SK-N-SH (cell line): ENCODE results near the gene TAP1. TPM values are rescaled to one million over a fixed set of nuclear protein-coding genes. Genes with fewer than 3 reads are reported as not detected.

Source experiments
- CTCF ChIA-PET: fragments of 300-600, 350-600 bp; formaldehyde crosslinking; extraction: SDS; loops from one replicate; lab custom pipeline; 2021; lab: Yijun Ruan, JAX
- POLR2A ChIA-PET: fragments of 350-600 bp; sonication (Branson Sonifier 250); formaldehyde crosslinking; extraction: SDS; loops from one replicate; lab custom pipeline; 2020; ENCODE audit warnings: antibody characterized with exemption, inconsistent platforms; lab: Yijun Ruan, JAX
- DNase-seq: peaks from one replicate; pipeline ENCODE4 v3.0.0; 2012
- H2AFZ ChIP-seq: fragments of 200-600 bp; sonication (generic); 2 replicates; pipeline ENCODE4 v1.8.1; 2016; ENCODE audit warnings: antibody characterized with exemption, mild to moderate bottlenecking, low read depth
- H3F3A ChIP-seq: fragments of 200-600 bp; sonication (generic); replicated peaks from 2 replicates; pipeline ENCODE3; 2016; ENCODE audit warnings: antibody characterized with exemption, mild to moderate bottlenecking; ENCODE audit not compliant: insufficient read depth
- H3K27ac ChIP-seq, 2 experiments: fragments of 200-500 bp in 1 of 2; fragments of 200-600 bp in 1 of 2; sonication (Bioruptor generic) in 1 of 2; sonication (generic), shearing (Covaris generic) in 1 of 2; 2 replicates each; pipeline versions ENCODE4 v1.5.1 to v1.6.1; 2014 to 2016; ENCODE audit warnings: low read depth in 2 of 2, inconsistent platforms in 1 of 2, low read length in 1 of 2, mild to moderate bottlenecking in 1 of 2, mixed read lengths in 1 of 2
- H3K27me3 ChIP-seq: fragments of 200-600 bp; sonication (generic), shearing (Covaris generic); 2 replicates; pipeline ENCODE4 v1.6.1; 2016; ENCODE audit warnings: mixed run types; ENCODE audit not compliant: insufficient read depth
- H3K36me3 ChIP-seq, 2 experiments: fragments of 200-500 bp in 1 of 2; fragments of 200-600 bp in 1 of 2; sonication (Bioruptor generic) in 1 of 2; sonication (generic) in 1 of 2; replicated peaks in 1 of 2; 2 replicates each; pipeline versions ENCODE3 to v1.5.1; 2014 to 2016; ENCODE audit warnings: low read length in 1 of 2, mild to moderate bottlenecking in 1 of 2; ENCODE audit not compliant: insufficient read depth in 2 of 2, control insufficient read depth in 1 of 2
- H3K4me1 ChIP-seq, 2 experiments: fragments of 200-500 bp in 1 of 2; fragments of 200-600 bp in 1 of 2; sonication (Bioruptor generic) in 1 of 2; sonication (generic), shearing (Covaris generic) in 1 of 2; 2 replicates each; pipeline versions ENCODE4 v1.5.1 to v1.6.1; 2014 to 2016; ENCODE audit warnings: low read depth in 1 of 2, low read length in 1 of 2, mixed run types in 1 of 2; ENCODE audit not compliant: insufficient read depth in 2 of 2, control insufficient read depth in 1 of 2
- H3K4me2 ChIP-seq: fragments of 200-600 bp; sonication (generic), shearing (Covaris generic); 2 replicates; pipeline ENCODE4 v1.6.1; 2017; ENCODE audit warnings: mixed run types
- H3K4me3 ChIP-seq, 2 experiments: fragments of 200-500 bp in 1 of 2; fragments of 200-600 bp in 1 of 2; sonication (Bioruptor generic) in 1 of 2; sonication (generic), shearing (Covaris generic) in 1 of 2; 2 replicates each; pipeline versions ENCODE4 v1.5.1 to v1.8.1; 2014 to 2016; ENCODE audit warnings: low read depth in 2 of 2, inconsistent platforms in 1 of 2, low read length in 1 of 2, mild to moderate bottlenecking in 1 of 2, mixed read lengths in 1 of 2, moderate library complexity in 1 of 2
- H3K79me2 ChIP-seq: fragments of 200-600 bp; sonication (generic); 2 replicates; pipeline ENCODE4 v1.8.1; 2017; ENCODE audit warnings: mild to moderate bottlenecking; ENCODE audit not compliant: insufficient read depth
- H3K9ac ChIP-seq: fragments of 200-600 bp; sonication (generic); 2 replicates; pipeline ENCODE4 v1.6.1; 2017; ENCODE audit warnings: mixed run types
- H3K9me2 ChIP-seq: fragments of 200-600 bp; sonication (generic); 2 replicates; pipeline ENCODE4 v1.6.1; 2017; ENCODE audit warnings: mixed run types
- H3K9me3 ChIP-seq: fragments of 200-600 bp; sonication (generic); 2 replicates; pipeline ENCODE4 v1.6.1; 2017; ENCODE audit warnings: mixed run types, mild to moderate bottlenecking, moderate library complexity
- H4K20me1 ChIP-seq: fragments of 200-600 bp; sonication (generic); 2 replicates; pipeline ENCODE4 v1.6.1; 2017; ENCODE audit warnings: mild to moderate bottlenecking, mixed run types; ENCODE audit not compliant: insufficient read depth
- CHD2 ChIP-seq: fragments of 150-350 bp; IDR thresholded peaks from 2 replicates; pipeline ENCODE4 v1.6.1; 2018; ENCODE audit warnings: low read length; ENCODE audit not compliant: partially characterized antibody
- ELF1 ChIP-seq: IDR thresholded peaks from 2 replicates; pipeline ENCODE4 v1.4.0; 2012
- EP300 ChIP-seq, 2 experiments: IDR thresholded peaks; 2 replicates each; pipeline versions ENCODE4 v1.4.0 to v1.6.1; 2012; ENCODE audit warnings: borderline replicate concordance in 1 of 2, low read depth in 1 of 2, low read length in 1 of 2
- FOSL2 ChIP-seq: IDR thresholded peaks from 2 replicates; pipeline ENCODE4 v1.4.0; 2012; ENCODE audit warnings: low read depth, mild to moderate bottlenecking, moderate library complexity, borderline replicate concordance
- FOXJ3 ChIP-seq: sonication (generic); formaldehyde crosslinking; IDR thresholded peaks from 2 replicates; pipeline ENCODE4 v1.5.1; 2020; ENCODE audit warnings: mild to moderate bottlenecking, missing genetic modification reagents
- FOXM1 ChIP-seq: IDR thresholded peaks from 2 replicates; pipeline ENCODE4 v1.4.0; 2012; ENCODE audit warnings: low read depth, mild to moderate bottlenecking
- GATA2 ChIP-seq: sonication (generic); formaldehyde crosslinking; IDR thresholded peaks from 2 replicates; pipeline ENCODE4 v1.5.0; 2020; ENCODE audit warnings: mild to moderate bottlenecking, missing genetic modification reagents
- JUND ChIP-seq: IDR thresholded peaks from 2 replicates; pipeline ENCODE4 v1.4.0; 2012
- MEF2A ChIP-seq: IDR thresholded peaks from 2 replicates; pipeline ENCODE4 v1.4.0; 2012; ENCODE audit warnings: low read depth, borderline replicate concordance
- MXI1 ChIP-seq: IDR thresholded peaks from 2 replicates; pipeline ENCODE4 v1.6.1; 2012; ENCODE audit warnings: mild to moderate bottlenecking, low read depth, low read length, improper control_type of control experiment
- NRF1 ChIP-seq: IDR thresholded peaks from 2 replicates; pipeline ENCODE4 v1.6.1; 2012; ENCODE audit warnings: low read depth, mild to moderate bottlenecking, low read length
- PBX3 ChIP-seq: IDR thresholded peaks from 2 replicates; pipeline ENCODE4; 2012
- RAD21 ChIP-seq: IDR thresholded peaks from 2 replicates; pipeline ENCODE4 v1.6.1; 2012; ENCODE audit warnings: mild to moderate bottlenecking, low read length
- RCOR1 ChIP-seq: fragments of 150-350 bp; IDR thresholded peaks from 2 replicates; pipeline ENCODE4 v1.6.1; 2017; ENCODE audit warnings: antibody characterized with exemption, low read length
- REST ChIP-seq: IDR thresholded peaks from 2 replicates; pipeline ENCODE4 v1.6.1; 2012; ENCODE audit warnings: mild to moderate bottlenecking, low read depth, low read length, moderate library complexity
- RFX5 ChIP-seq: IDR thresholded peaks from 2 replicates; pipeline ENCODE4 v1.6.1; 2012; ENCODE audit warnings: mild to moderate bottlenecking, improper control_type of control experiment, low read length
- RXRA ChIP-seq: IDR thresholded peaks from 2 replicates; pipeline ENCODE4 v1.4.0; 2012; ENCODE audit warnings: low read depth, mild to moderate bottlenecking, borderline replicate concordance
- SIN3A ChIP-seq: IDR thresholded peaks from 2 replicates; pipeline ENCODE4 v1.6.1; 2012; ENCODE audit warnings: low read depth, mild to moderate bottlenecking, low read length, moderate library complexity, borderline replicate concordance
- SMC3 ChIP-seq: IDR thresholded peaks from 2 replicates; pipeline ENCODE4 v1.6.1; 2012; ENCODE audit warnings: low read depth, low read length, improper control_type of control experiment
- TAF1 ChIP-seq: IDR thresholded peaks from 2 replicates; pipeline ENCODE4 v1.6.1; 2012; ENCODE audit warnings: low read depth, mild to moderate bottlenecking, low read length, moderate library complexity, borderline replicate concordance
- TCF12 ChIP-seq: IDR thresholded peaks from 2 replicates; pipeline ENCODE4 v1.4.0; 2012
- TEAD4 ChIP-seq: IDR thresholded peaks from 2 replicates; pipeline ENCODE4 v1.4.0; 2012; ENCODE audit warnings: mild to moderate bottlenecking, borderline replicate concordance; ENCODE audit not compliant: insufficient read depth
- YY1 ChIP-seq: IDR thresholded peaks from 2 replicates; pipeline ENCODE4 v1.4.0; 2012; ENCODE audit warnings: low read depth, mild to moderate bottlenecking
- WGBS: methylation state at CpG from one replicate; pipeline ENCODE4 v1.1.6; 2017; ENCODE audit warnings: low lambda C conversion rate; 5-methylcytosine and 5-hydroxymethylcytosine counted together
- polyA plus RNA-seq, 3 experiments: library from polyadenylated mRNA; depleted of rRNA; stranded (reverse); fragments of >200 nt; gene quantifications; 2 replicates each; pipeline ENCODE4 v1.2.3, GENCODE V29; 2012
- TF ChIP-seq, protein P1 (sequence below): IDR thresholded peaks from 2 replicates; pipeline ENCODE4 v1.4.0; 2012; ENCODE audit warnings: low read depth, borderline replicate concordance
- TF ChIP-seq, protein P2 (sequence below): fragments of 150-350 bp; IDR thresholded peaks from 2 replicates; pipeline ENCODE4 v1.6.1; 2016; ENCODE audit warnings: mild to moderate bottlenecking, low read depth, low read length

TAP1 gene
- polyA plus RNA-seq, 1 of the 3 experiments (the other 2 are of a cell fraction) = 31.1 TPM

DNA sequence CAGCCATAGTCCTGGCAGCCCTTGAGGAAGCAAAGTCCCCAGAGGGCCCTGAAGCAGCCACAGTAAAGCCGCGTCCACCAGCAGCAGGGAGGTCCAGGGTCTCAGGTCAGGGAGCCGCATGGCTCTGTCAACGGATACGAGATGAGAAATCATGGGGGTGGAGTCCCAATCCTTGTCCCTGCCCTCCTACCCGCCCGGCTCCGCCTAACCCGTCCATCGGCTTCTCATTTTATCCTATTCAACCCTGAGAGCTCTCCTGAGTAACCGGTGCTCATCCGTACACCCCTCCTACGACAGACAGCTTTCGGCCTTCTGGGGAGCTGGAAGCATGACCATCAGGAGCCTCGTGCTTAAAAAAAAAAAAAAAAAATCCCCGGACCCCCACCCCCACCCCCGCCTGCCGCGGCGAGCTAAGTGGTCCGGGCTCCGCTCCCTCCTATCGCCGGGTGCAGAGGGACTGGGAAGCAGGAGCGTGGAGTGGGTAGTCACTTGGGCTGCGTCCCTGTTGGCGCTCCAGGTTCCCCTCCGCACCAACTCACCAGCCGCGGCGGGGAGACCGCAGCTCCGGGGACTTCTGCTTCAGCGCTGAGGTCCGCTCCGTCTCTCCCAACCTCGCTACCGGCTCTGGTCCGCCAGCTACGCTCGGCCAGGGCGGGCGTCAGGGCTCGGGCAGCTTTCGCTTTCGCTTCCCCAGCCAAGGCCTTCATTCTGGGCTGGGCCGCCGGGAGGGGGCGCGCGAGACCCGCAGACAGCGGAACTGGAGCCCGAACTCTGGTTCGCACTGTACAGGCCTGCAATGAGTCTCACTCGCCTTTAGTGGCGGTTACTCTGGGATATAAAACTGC lies 15.2 kb downstream of the TAP1 start, which contains the start of gene TAP2:
TSS of gene TAP2 (minus strand) at position 626 of the 845 bp plus-strand sequence. CDS start at position 120, 506 bp downstream.
- DNase-seq = peak; percentile 95
- H3K9ac ChIP-seq = peak within 1 kb of the TSS; percentile 79
- WGBS = 1% methylated on average over 28 of the region's 57 CpGs
- H3K4me1 ChIP-seq = peaks cover 0 to 8% of the 10 kb centered on the region in 2 experiments; a peak in 1 of 4 replicates
- ChIA-PET CTCF (interaction anchor here (0.6 to 6.3 kb wide), 51 partner anchors 9 to 1878 kb away, joined by 3 to 223 read pairs (median 5); partner anchors contain the start of genes BRD2, BTNL2, PSMB9 and TAP1), POLR2A (interaction anchor here (1.0 to 1.7 kb wide), 4 partner anchors 19 to 134 kb away, joined by 4 to 15 read pairs (median 4); no protein-coding TSS in a partner anchor)
- H3K36me3 ChIP-seq = peaks cover 9 to 19% of the 10 kb centered on the region in 2 experiments
- peak within 1 kb of the TSS; percentile 76 for H2AFZ ChIP-seq
- no peaks in the 10 kb centered on the region for H3K27me3 ChIP-seq
- H3K9me3 ChIP-seq = no peaks in the 10 kb centered on the region
- peak within 1 kb of the TSS; percentile 87 to 90 for H3K4me3 ChIP-seq
- H3K4me2 ChIP-seq = peak within 1 kb of the TSS; percentile 93
- H3K79me2 ChIP-seq = no peaks in the 10 kb centered on the region
- H3K9me2 ChIP-seq = no peaks in the 10 kb centered on the region
- no peaks in the 10 kb centered on the region for H4K20me1 ChIP-seq
- H3F3A ChIP-seq = peaks cover 8% of the 10 kb centered on the region
- peak within 1 kb of the TSS; percentile 87 to 88 for H3K27ac ChIP-seq
- TF ChIP-seq RCOR1 = 0 out of 2 replicates have a peak, but pooled peaks have one; percentile 31
- no peak for TF ChIP-seq FOXM1
- peak; percentile 89 for TF ChIP-seq SMC3
- TF ChIP-seq FOXJ3 = no peak
- no peak for TF ChIP-seq JUND
- no peak for TF ChIP-seq TCF12
- 0 out of 2 replicates have a peak, but pooled peaks have one; percentile 26 for TF ChIP-seq TAF1
- TF ChIP-seq, protein P1, sequence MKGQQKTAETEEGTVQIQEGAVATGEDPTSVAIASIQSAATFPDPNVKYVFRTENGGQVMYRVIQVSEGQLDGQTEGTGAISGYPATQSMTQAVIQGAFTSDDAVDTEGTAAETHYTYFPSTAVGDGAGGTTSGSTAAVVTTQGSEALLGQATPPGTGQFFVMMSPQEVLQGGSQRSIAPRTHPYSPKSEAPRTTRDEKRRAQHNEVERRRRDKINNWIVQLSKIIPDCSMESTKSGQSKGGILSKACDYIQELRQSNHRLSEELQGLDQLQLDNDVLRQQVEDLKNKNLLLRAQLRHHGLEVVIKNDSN = no peak
- peak; percentile 49; the same call in 1 of the 2 replicates for TF ChIP-seq ELF1
- TF ChIP-seq GATA2 (CRISPR knock-in tag) = no peak
- TF ChIP-seq TEAD4 = no peak
- TF ChIP-seq NRF1 = no peak
- TF ChIP-seq MXI1 = peak; percentile 91
- TF ChIP-seq, protein P2, sequence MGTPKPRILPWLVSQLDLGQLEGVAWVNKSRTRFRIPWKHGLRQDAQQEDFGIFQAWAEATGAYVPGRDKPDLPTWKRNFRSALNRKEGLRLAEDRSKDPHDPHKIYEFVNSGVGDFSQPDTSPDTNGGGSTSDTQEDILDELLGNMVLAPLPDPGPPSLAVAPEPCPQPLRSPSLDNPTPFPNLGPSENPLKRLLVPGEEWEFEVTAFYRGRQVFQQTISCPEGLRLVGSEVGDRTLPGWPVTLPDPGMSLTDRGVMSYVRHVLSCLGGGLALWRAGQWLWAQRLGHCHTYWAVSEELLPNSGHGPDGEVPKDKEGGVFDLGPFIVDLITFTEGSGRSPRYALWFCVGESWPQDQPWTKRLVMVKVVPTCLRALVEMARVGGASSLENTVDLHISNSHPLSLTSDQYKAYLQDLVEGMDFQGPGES = no peak
- TF ChIP-seq EP300 (IDR thresholded peaks at IDR 0.05; ENCODE audit: borderline replicate concordance in 1 of 2, low read depth in 1 of 2, low read length in 1 of 2) = peak in 1 of 2 experiments; percentile 38; a peak in 1 of 4 replicates
- TF ChIP-seq CHD2 = no peak
- no peak for TF ChIP-seq PBX3
- TF ChIP-seq YY1 = no peak
- no peak for TF ChIP-seq RXRA
- no peak; the same call in 1 of the 2 replicates for TF ChIP-seq FOSL2
- no peak for TF ChIP-seq MEF2A
- no peak for TF ChIP-seq REST
- peak; percentile 85 for TF ChIP-seq RAD21
- peak; percentile 92 for TF ChIP-seq RFX5
- TF ChIP-seq SIN3A = peak; percentile 63; the same call in 1 of the 2 replicates
